ENCODE data around the gene ARHGEF40. TPM values are rescaled to one million over a fixed set of nuclear protein-coding genes. Genes with fewer than 3 reads are reported as not detected.
A peak's percentile ranks its signal among the peaks of the same experiment; 100 is the strongest.

ARHGEF40 gene
- total RNA-seq, 1 experiment from 2014 or later, result 3.6 TPM

- intact Hi-C loops (cut with micrococcal nuclease), result loop anchor here (1.0 kb wide), 4 partner anchors 12 to 78 kb away; no protein-coding TSS in a partner anchor
- CTCF ChIA-PET, result interaction anchor here (0.6 to 7.3 kb wide), 38 partner anchors 12 to 688 kb away, joined by 3 to 241 read pairs (median 7); partner anchors contain the start of genes ARHGEF40, RNASE13, RNASE7 and TMEM253
- Mint-ChIP-seq H3K9me3 (ENCODE audit: unreplicated experiment) (no peaks in the 10 kb centered on the region), H3K4me1 (ENCODE audit: insufficient read depth, unreplicated experiment) (peaks cover 24% of the 10 kb centered on the region), H3K27me3 (ENCODE audit: insufficient read depth, unreplicated experiment) (no peaks in the 10 kb centered on the region), H3K36me3 (ENCODE audit: insufficient read depth, unreplicated experiment) (peaks cover 19% of the 10 kb centered on the region), H3K4me3 (ENCODE audit: unreplicated experiment) (peak overlapping the region; percentile 19), H3K27ac (ENCODE audit: low read depth, unreplicated experiment) (no peak overlapping the region)
- no TSS peak for BruUV-seq (replicated peaks)
- POLR2A ChIA-PET, result interaction anchor here (0.9 to 1.9 kb wide), 5 partner anchors 13 to 78 kb away, joined by 3 to 31 read pairs (median 4); no protein-coding TSS in a partner anchor
- DNase-seq (ENCODE audit: unreplicated experiment), result peak; percentile 64
- peak; percentile 100 for TF ChIP-seq CTCF (IDR thresholded peaks at IDR 0.05; ENCODE audit: unreplicated experiment)
Observed at GRCh38 chr14:21092273-21093011, 22.3 kb downstream of the ARHGEF40 start.

- intact Hi-C loops (cut with micrococcal nuclease), result no loop called here
- H3K27me3 Mint-ChIP-seq (ENCODE audit: insufficient read depth, unreplicated experiment), result no peaks in the 10 kb centered on the region
- TF ChIP-seq CTCF (IDR thresholded peaks at IDR 0.05; ENCODE audit: unreplicated experiment), result no peak
- CTCF ChIA-PET, result interaction anchor here (0.6 to 7.3 kb wide), 35 partner anchors 11 to 689 kb away, joined by 3 to 241 read pairs (median 8); partner anchors contain the start of genes ARHGEF40, CHD8, RNASE13 and RNASE7
- no TSS peak for BruUV-seq (replicated peaks)
- no peaks in the 10 kb centered on the region for H3K9me3 Mint-ChIP-seq (ENCODE audit: unreplicated experiment)
- DNase-seq (ENCODE audit: unreplicated experiment), result no peak
- peak overlapping the region; percentile 19 for H3K4me3 Mint-ChIP-seq (ENCODE audit: unreplicated experiment)
- peaks cover 24% of the 10 kb centered on the region for H3K4me1 Mint-ChIP-seq (ENCODE audit: insufficient read depth, unreplicated experiment)
- POLR2A ChIA-PET, result interaction anchor here (0.9 to 4.5 kb wide), 5 partner anchors 11 to 79 kb away, joined by 3 to 37 read pairs (median 4); no protein-coding TSS in a partner anchor
- no peak overlapping the region for H3K27ac Mint-ChIP-seq (ENCODE audit: low read depth, unreplicated experiment)
- H3K36me3 Mint-ChIP-seq (ENCODE audit: insufficient read depth, unreplicated experiment), result peaks cover 19% of the 10 kb centered on the region
Observed at GRCh38 chr14:21093018-21093417, 22.9 kb downstream of the ARHGEF40 start.

GRCh38 chr14:21093769-21094681, 23.9 kb downstream of the ARHGEF40 start:
- POLR2A ChIA-PET, result interaction anchor here (4.5 kb wide), 1 partner anchor 10 kb away, joined by 37 read pairs; no protein-coding TSS in a partner anchor
- Mint-ChIP-seq H3K27me3 (ENCODE audit: insufficient read depth, unreplicated experiment) (no peaks in the 10 kb centered on the region), H3K36me3 (ENCODE audit: insufficient read depth, unreplicated experiment) (peaks cover 19% of the 10 kb centered on the region), H3K27ac (ENCODE audit: low read depth, unreplicated experiment) (no peak overlapping the region), H3K4me3 (ENCODE audit: unreplicated experiment) (no peak overlapping the region), H3K9me3 (ENCODE audit: unreplicated experiment) (no peaks in the 10 kb centered on the region), H3K4me1 (ENCODE audit: insufficient read depth, unreplicated experiment) (peaks cover 23% of the 10 kb centered on the region)
- BruUV-seq (replicated peaks), result no TSS peak
- intact Hi-C loops (cut with micrococcal nuclease), result no loop called here
- TF ChIP-seq CTCF (IDR thresholded peaks at IDR 0.05; ENCODE audit: unreplicated experiment), result peak; percentile 13
- CTCF ChIA-PET, result interaction anchor here (0.6 to 7.3 kb wide), 28 partner anchors 10 to 403 kb away, joined by 3 to 241 read pairs (median 9); partner anchors contain the start of genes ARHGEF40, CHD8, METTL17 and RNASE13
- DNase-seq (ENCODE audit: unreplicated experiment), result no peak

Measured in MCF 10A (cell line).